Measurements from ENCODE around the gene AKR1D1.

DNA sequence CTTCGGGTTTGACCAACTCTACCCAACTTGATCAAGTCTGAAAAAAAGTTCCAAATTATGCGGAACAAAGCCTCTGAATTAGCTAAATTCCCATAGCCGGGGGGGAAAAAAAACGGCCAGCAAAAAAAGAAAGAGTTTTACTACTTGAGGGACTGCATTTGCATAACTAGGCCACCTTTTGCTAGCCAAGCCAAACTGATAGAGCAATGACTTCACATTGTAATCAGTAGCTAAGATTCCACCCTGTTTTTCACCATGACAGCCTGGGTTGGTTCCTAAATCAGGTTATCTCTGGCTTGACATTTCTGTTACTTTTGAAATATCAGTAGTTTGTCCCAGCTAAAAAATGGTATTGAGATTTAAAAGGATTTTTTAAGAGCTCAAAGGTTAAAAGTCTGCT, 43.0 kb upstream of the AKR1D1 start:
- TF ChIP-seq POLR2A (IDR thresholded peaks at IDR 0.05; ENCODE audit: low read depth, low read length) (no peak), EZH2 (IDR thresholded peaks at IDR 0.05; ENCODE audit: borderline replicate concordance, low read depth, low read length, severe bottlenecking) (no peak), POLR2AphosphoS5 (IDR thresholded peaks at IDR 0.05; ENCODE audit: insufficient read depth, low read depth, low read length) (no peak), MYC (IDR thresholded peaks at IDR 0.05; ENCODE audit: low read depth, low read length) (no peak), FOS (IDR thresholded peaks at IDR 0.05; ENCODE audit: borderline replicate concordance, insufficient read depth, low read length) (no peak), JUN (IDR thresholded peaks at IDR 0.05; ENCODE audit: borderline replicate concordance, insufficient read depth, insufficient read length, low read depth) (no peak)
- TF ChIP-seq, protein P1, sequence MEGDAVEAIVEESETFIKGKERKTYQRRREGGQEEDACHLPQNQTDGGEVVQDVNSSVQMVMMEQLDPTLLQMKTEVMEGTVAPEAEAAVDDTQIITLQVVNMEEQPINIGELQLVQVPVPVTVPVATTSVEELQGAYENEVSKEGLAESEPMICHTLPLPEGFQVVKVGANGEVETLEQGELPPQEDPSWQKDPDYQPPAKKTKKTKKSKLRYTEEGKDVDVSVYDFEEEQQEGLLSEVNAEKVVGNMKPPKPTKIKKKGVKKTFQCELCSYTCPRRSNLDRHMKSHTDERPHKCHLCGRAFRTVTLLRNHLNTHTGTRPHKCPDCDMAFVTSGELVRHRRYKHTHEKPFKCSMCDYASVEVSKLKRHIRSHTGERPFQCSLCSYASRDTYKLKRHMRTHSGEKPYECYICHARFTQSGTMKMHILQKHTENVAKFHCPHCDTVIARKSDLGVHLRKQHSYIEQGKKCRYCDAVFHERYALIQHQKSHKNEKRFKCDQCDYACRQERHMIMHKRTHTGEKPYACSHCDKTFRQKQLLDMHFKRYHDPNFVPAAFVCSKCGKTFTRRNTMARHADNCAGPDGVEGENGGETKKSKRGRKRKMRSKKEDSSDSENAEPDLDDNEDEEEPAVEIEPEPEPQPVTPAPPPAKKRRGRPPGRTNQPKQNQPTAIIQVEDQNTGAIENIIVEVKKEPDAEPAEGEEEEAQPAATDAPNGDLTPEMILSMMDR (IDR thresholded peaks at IDR 0.05; ENCODE audit: extremely low read depth in 1 of 2, insufficient read depth in 1 of 2, low read depth in 1 of 2, low read length in 2 of 2), result no peak
- TF ChIP-seq, protein P2, sequence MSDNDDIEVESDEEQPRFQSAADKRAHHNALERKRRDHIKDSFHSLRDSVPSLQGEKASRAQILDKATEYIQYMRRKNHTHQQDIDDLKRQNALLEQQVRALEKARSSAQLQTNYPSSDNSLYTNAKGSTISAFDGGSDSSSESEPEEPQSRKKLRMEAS (IDR thresholded peaks at IDR 0.05; ENCODE audit: insufficient read depth, insufficient read length), result no peak
